T47D (cell line): ENCODE measurements around the gene MYH7.
"Not testable (repeated sequence)": the region's sequence is repeated elsewhere in the genome, so short reads cannot be mapped to it uniquely, and the experiment has no call there.

Experiments used
- DNase-seq, 2 experiments: peaks; one replicate each; pipeline versions ENCODE4 v3.0.0 to v3.0.0-alpha.2; 2011 to 2012; ENCODE audit warnings: low read depth in 1 of 2, low spot score in 1 of 2
- JUND ChIP-seq: IDR thresholded peaks from 2 replicates; pipeline ENCODE4 v1.6.1; 2012; ENCODE audit warnings: low read depth
- in situ Hi-C: cut with HindIII; loops from 2 replicates; pipeline ENCODE4 v1.10.0; 2016; ENCODE audit warnings: low sequenced_read_pairs, low pct_unique_long_range_greater_than_20kb

The MYH7 gene

GRCh38 chr14:23432102-23432925 lies 3.1 kb downstream of the MYH7 start:
- in situ Hi-C loops, result no loop called here
- no peak for TF ChIP-seq JUND
- no peak for DNase-seq

- in situ Hi-C loops, result no loop called here
- no peak for DNase-seq
- no peak for TF ChIP-seq JUND
Measured at GRCh38 chr14:23431486-23431885, 4.0 kb downstream of the MYH7 start.

- no peak for TF ChIP-seq JUND
- in situ Hi-C loops, result no loop called here
- DNase-seq, result no peak
Measured at GRCh38 chr14:23430723-23431085, 4.8 kb downstream of the MYH7 start.

GRCh38 chr14:23430016-23430722 lies 5.3 kb downstream of the MYH7 start:
- in situ Hi-C loops, result no loop called here
- DNase-seq, result no peak
- TF ChIP-seq JUND, result no peak

- no peak for DNase-seq
- TF ChIP-seq JUND, result no peak
- in situ Hi-C loops, result no loop called here
Measured at GRCh38 chr14:23428686-23429495, 6.6 kb downstream of the MYH7 start.

GRCh38 chr14:23425798-23426197 lies 9.7 kb downstream of the MYH7 start:
- DNase-seq, in situ Hi-C loops: not testable (repeated sequence)

GRCh38 chr14:23425169-23425568 lies 10.3 kb downstream of the MYH7 start:
- no peak for TF ChIP-seq JUND
- DNase-seq, result no peak
- in situ Hi-C loops, result no loop called here

GRCh38 chr14:23423657-23424056 lies 11.8 kb downstream of the MYH7 start:
- no peak for DNase-seq
- TF ChIP-seq JUND, result no peak
- in situ Hi-C loops, result no loop called here

- DNase-seq, result no peak
- in situ Hi-C loops, result no loop called here
- no peak for TF ChIP-seq JUND
Measured at GRCh38 chr14:23421594-23421993, 13.9 kb downstream of the MYH7 start.

- DNase-seq, in situ Hi-C loops: not testable (repeated sequence)
Measured at GRCh38 chr14:23419646-23420045, 15.8 kb downstream of the MYH7 start.

- DNase-seq, result no peak
- no peak for TF ChIP-seq JUND
- in situ Hi-C loops, result no loop called here
Measured at GRCh38 chr14:23418021-23418420, 17.4 kb downstream of the MYH7 start.

- DNase-seq, in situ Hi-C loops: not testable (repeated sequence)
Measured at GRCh38 chr14:23417269-23417668, 18.2 kb downstream of the MYH7 start.

GRCh38 chr14:23416801-23417200 lies 18.7 kb downstream of the MYH7 start:
- in situ Hi-C loops, result no loop called here
- TF ChIP-seq JUND, result no peak
- DNase-seq, result no peak
